ENCODE measurements around the gene PDE4C. TPM values are rescaled to one million over a fixed set of nuclear protein-coding genes. Genes with fewer than 3 reads are reported as not detected.

PDE4C gene
- total RNA-seq, 4 donors from 2014 or later = not detected

GRCh38 chr19:18219911-18220631, 6.2 kb downstream of the PDE4C start:
- no peak for TF ChIP-seq CTCF (IDR thresholded peaks at IDR 0.05; ENCODE audit: low read depth)

GRCh38 chr19:18218600-18218999, 7.6 kb downstream of the PDE4C start:
- no peak for TF ChIP-seq CTCF (IDR thresholded peaks at IDR 0.05; ENCODE audit: low read depth)

GRCh38 chr19:18218159-18218558, 8.1 kb downstream of the PDE4C start:
- no peak for TF ChIP-seq CTCF (IDR thresholded peaks at IDR 0.05; ENCODE audit: low read depth)

- no peak for TF ChIP-seq CTCF (IDR thresholded peaks at IDR 0.05; ENCODE audit: low read depth)
These were observed 9.4 kb downstream of the PDE4C start for GRCh38 chr19:18216789-18217188.

GRCh38 chr19:18214779-18215433, 11.3 kb downstream of the PDE4C start:
- TF ChIP-seq CTCF (IDR thresholded peaks at IDR 0.05; ENCODE audit: low read depth) = no peak

GRCh38 chr19:18211683-18212082, 14.6 kb downstream of the PDE4C start:
- TF ChIP-seq CTCF (IDR thresholded peaks at IDR 0.05; ENCODE audit: low read depth) = no peak

GRCh38 chr19:18208098-18208951, 17.9 kb downstream of the PDE4C start:
- no peak for TF ChIP-seq CTCF (IDR thresholded peaks at IDR 0.05; ENCODE audit: low read depth)

Measured in subcutaneous adipose tissue (tissue), 4 donors.